Stimulated activated CD4-positive, alpha-beta T cell treated with anti-CD3 and anti-CD28 coated beads, TNF-alpha, amount 100 ng/mL, for 24 hours (primary cell): ENCODE data around the gene MZT2B.
"Not testable (repeated sequence)": the region's sequence is repeated elsewhere in the genome, so short reads cannot be mapped to it uniquely, and the experiment has no call there.

Experiments
- DNase-seq, 3 experiments: peaks; one replicate each; pipeline ENCODE4 v3.0.0-alpha.2; 2020; ENCODE audit warnings: low read depth in 3 of 3

The MZT2B gene

GRCh38 chr2:130219147-130219546, 37.1 kb downstream of the MZT2B start:
- DNase-seq = not testable (repeated sequence)

DNA sequence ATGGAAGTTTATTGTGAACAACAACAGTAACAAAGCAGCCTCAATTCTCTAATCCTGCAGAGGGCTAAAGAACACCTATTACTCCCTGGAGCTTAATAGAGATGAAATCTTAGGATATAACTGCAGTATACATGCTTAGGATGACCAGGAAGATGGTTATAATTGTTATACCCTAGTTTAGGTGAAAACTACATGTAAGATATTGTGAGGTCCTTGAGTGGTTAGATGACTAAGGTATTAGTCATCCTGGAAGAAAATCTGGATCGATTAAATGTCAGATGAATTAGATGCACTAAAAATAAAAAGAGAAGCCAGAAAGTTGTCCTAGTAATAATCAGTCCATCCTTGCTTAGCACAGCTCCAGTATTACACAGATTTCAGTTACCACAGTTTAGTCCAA, 38.4 kb downstream of the MZT2B start:
- not testable (repeated sequence) for DNase-seq

DNA sequence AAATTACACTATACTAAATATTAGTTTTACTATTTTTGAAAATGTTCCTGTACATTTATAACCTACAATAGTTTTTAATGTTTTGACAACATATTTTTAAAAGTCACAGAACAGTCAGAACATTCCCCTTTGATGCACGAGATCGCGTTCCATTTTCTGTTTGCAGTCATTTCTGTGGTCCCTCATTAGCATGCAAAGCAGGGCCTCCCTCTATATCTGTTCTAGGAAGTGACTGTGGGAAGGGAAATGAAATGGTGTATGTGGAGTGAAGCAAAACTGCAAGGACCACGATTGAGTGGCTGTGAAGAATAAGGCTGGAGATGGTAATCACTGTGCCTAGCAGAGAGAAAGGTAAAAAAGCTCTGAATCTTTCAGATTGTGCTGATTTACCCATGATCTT, 40.5 kb downstream of the MZT2B start:
- not testable (repeated sequence) for DNase-seq

DNA sequence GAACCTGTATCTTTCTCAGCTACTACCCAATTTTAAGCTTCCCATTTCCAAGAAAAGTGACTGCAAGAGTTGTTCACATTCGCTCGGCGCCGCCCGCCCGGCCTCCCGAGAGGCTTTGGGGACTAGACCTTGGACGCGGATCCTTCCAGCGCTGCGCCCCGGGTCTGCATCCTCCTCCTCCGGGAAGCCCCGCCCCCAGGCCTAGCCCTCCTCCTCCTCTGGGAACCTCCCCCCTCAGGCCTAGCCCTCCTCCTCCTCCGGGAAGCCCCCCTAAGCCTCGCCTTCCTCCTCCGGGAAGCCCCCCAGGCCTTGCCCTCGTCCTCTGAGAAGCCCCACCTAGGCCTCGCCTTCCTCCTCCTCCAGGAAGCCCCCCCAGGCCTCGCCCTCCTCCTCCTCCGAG, 45.9 kb downstream of the MZT2B start:
- DNase-seq = not testable (repeated sequence)

GRCh38 chr2:130228467-130229160, 46.6 kb downstream of the MZT2B start:
- not testable (repeated sequence) for DNase-seq

GRCh38 chr2:130229161-130229510, 47.1 kb downstream of the MZT2B start:
- peak in 1 of 3 experiments; percentile 23 for DNase-seq

- DNase-seq = not testable (repeated sequence)
Observed at GRCh38 chr2:130230376-130230775, 48.3 kb downstream of the MZT2B start.

GRCh38 chr2:130230907-130231306, 48.8 kb downstream of the MZT2B start:
- DNase-seq = not testable (repeated sequence)

DNA sequence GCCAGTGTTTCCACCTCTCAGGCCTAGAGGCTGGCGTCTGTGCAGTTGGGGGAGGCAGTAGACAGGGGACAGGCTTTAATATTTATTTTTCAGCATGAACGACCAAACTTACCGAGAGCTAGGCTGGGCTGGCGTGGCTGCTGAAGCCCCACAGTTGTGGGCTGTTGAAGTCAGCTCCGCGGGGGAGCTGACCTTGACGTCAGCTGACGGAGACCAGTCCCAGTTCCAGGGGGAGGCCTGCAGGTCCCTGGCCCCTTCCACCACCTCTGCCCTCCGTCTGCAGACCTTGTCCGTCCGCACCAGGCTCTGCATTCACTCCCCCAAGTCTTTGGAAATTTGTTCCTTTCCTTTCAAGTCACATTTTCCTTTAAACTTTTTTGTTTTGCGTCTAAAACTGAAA, 49.6 kb downstream of the MZT2B start:
- DNase-seq = no peak

GRCh38 chr2:130233066-130233465, 51.0 kb downstream of the MZT2B start:
- not testable (repeated sequence) for DNase-seq

GRCh38 chr2:130239581-130239980, 57.5 kb downstream of the MZT2B start:
- DNase-seq = not testable (repeated sequence)
